Epithelial cell of proximal tubule (primary cell): ENCODE results near the gene DUSP23. TPM values are rescaled to one million over a fixed set of nuclear protein-coding genes. Genes with fewer than 3 reads are reported as not detected.

Experiments
- DNase-seq: peaks from one replicate; pipeline ENCODE4 v3.0.0-alpha.2; 2011; ENCODE audit warnings: low read depth
- H3K4me3 ChIP-seq: 2 replicates; pipeline ENCODE4 v1.5.1; 2011; ENCODE audit warnings: low read depth, mild to moderate bottlenecking, low read length
- CTCF ChIP-seq: conservative IDR thresholded peaks from 2 replicates; pipeline ENCODE4 v1.5.1; 2012; ENCODE audit warnings: low read depth, mild to moderate bottlenecking, low read length
- total RNA-seq: library from RNA; depleted of rRNA; stranded (reverse); fragments of >200 nt; gene quantifications from 2 replicates; pipeline ENCODE4 v1.2.3, GENCODE V29; 2015

DUSP23 gene
- total RNA-seq, 1 donor from 2014 or later = 83.5 TPM

DNA sequence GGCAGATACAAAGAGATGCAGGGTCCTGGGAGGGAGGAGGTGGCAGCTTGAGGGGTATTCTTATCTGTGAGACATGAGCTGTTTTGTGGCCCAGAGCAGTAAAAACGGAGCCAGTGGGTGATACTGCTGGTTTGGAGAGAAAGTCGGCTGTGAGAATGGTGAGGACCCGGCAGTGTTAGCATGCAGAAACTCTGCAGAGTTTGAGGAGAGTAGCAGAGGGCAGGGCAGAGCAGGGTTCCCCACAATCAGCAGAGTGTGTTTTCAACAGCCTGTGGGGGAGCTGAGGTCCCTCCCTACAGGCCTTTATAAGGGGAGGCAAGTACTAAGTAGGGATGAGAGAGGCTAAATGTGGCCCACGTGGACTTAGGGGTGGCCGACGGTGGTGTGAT lies 46.3 kb downstream of the DUSP23 start:
- no peak for TF ChIP-seq CTCF
- DNase-seq = no peak
- no peak overlapping the region for H3K4me3 ChIP-seq

DNA sequence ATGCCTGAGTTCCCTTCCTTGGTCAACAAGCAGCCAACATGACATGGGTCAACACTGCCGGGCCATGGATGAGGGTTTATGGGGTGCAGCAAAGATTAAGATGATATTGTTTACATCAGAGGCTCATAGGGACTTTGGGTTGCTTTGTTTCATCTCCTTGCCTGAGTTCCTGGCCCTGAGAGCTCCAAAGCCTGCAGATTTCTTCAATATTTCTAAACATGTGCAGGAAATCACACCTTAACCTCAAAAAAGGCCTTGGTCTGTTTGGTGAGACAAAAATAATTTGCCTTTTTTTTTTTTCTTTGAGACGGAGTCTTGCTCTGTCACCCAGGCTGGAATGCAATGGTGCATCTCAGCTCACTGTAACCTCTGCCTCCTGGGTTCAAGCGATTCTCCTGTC lies 46.8 kb downstream of the DUSP23 start:
- DNase-seq = no peak
- TF ChIP-seq CTCF = no peak
- no peak overlapping the region for H3K4me3 ChIP-seq

DNA sequence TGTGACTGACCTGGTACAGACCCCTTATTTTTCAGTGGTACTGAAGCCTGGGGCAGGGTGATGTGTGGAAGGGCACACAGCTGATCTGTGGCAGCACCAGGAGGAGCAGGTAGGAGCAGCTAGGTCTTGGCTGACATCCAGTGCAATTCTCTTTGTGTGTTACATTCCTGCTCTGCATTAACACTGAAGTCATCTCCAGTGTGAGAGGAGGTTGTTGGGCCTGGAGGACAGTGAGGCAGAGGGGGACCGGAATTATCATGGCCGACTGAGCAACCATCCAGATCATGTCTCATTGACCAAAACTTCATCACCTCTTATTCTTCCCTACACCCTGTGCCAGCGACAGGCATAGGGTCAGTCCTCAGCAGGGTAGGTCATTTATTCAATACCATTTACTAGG lies 47.4 kb downstream of the DUSP23 start:
- no peak for TF ChIP-seq CTCF
- no peak overlapping the region for H3K4me3 ChIP-seq
- no peak for DNase-seq

DNA sequence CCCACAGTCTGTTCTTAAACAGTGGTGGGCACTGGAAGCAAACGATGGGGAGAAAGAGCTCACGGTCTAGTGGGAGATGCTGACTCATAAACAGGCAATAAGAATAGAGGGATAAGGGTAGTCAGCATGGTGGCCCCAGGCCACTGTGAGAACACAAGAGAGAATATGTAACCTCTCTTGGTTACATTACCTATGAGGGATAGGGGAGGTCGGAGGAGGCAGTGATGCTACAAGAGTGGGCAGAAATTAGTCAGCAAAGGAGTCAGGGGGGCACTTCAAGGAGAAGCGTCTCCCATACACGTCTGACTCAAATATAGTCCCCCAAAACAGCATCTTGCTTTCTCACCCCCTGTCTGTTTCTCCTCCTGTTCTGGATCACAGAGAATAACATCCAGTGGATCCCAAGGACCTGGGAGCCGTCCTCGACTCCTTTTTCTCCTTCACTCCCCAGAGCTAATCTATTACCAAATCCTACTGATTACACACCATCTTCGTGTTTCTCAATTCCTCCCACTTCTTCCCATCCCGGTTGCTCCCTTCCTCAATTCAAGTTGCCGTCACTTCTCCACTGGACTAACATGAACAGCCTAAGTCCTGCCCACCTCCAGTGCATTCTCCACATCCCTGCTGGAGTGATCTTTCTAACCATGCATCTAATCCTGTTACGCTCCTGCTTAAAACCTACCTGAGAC lies 48.0 kb downstream of the DUSP23 start:
- no peak overlapping the region for H3K4me3 ChIP-seq
- TF ChIP-seq CTCF = no peak
- DNase-seq = no peak

DNA sequence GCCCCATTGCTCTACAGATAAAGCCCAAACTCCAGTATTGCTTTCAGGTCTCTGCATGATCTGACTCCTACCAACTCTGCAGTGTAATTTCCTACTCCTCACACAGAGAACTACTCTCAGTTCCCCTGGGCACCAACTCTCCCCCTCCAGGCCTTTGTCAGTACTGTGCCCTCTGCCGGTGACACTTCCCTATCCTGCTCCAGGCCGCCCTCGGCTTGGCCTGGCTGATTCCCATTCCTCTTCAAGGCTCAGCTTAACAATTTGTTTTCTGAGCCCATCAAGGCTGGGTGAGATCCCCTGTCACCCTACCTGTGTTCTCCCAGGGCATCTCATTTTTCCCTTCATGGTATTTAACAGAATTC lies 48.5 kb downstream of the DUSP23 start:
- H3K4me3 ChIP-seq = no peak overlapping the region
- TF ChIP-seq CTCF = peak; percentile 57
- no peak for DNase-seq

DNA sequence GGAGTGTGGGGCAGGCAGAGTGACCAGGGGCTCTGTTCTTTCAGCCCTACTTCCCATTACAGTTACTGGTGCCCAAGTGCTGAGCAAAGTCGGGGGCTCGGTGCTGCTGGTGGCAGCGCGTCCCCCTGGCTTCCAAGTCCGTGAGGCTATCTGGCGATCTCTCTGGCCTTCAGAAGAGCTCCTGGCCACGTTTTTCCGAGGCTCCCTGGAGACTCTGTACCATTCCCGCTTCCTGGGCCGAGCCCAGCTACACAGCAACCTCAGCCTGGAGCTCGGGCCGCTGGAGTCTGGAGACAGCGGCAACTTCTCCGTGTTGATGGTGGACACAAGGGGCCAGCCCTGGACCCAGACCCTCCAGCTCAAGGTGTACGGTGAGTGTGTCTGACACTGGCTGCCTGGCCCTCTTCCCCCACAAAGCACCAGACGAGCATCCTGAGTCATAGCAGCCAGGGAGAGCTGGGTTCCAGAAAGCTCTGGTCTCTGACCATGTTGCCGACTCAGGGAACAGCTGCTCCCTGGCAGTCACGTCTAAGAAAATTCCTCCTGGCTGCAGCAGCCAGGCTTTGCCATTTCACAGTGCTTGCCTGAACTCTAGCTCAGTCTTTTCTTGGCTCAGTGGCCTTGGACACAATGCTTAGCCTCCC lies 49.2 kb downstream of the DUSP23 start:
- no peak for TF ChIP-seq CTCF
- peak; percentile 38 for DNase-seq
- no peak overlapping the region for H3K4me3 ChIP-seq

DNA sequence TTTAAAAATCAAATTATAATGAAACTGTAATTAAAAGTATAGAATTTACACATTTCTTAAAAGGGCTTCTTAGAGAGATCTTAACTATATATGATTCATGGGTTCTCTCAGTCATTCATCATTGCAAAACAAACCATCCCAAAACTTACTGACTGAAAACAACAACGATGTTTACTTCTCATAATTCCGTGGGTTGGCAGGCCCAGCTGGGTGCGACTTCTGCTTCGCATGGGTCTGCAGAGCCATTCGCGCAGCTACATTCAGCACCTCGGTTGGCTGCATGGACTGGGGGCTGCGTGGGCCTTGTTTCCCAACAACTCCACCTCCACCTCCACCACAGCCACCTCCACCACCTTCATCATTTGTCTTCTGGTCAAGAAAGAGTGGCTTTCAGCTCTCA lies 50.0 kb downstream of the DUSP23 start:
- no peak for TF ChIP-seq CTCF
- DNase-seq = no peak
- no peak overlapping the region for H3K4me3 ChIP-seq
